ENCODE data around the gene EEF1E1.
"Not testable (repeated sequence)": the region's sequence is repeated elsewhere in the genome, so short reads cannot be mapped to it uniquely, and the experiment has no call there.

The EEF1E1 gene

GRCh38 chr6:8060346-8060745 is 42.0 kb downstream of the EEF1E1 start:
- DNase-seq (ENCODE audit: low spot score) = no peak
- no peak overlapping the region for H3K27ac ChIP-seq
- POLR2A ChIA-PET (ENCODE audit: low non-redundant PET) = no interaction called here
- TF ChIP-seq CTCF (conservative IDR thresholded peaks at IDR 0.05; ENCODE audit: low read depth) = no peak
- CTCF ChIA-PET = interaction anchor here (0.6 kb wide), 1 partner anchor 147 kb away, joined by 3 read pairs; no protein-coding TSS in a partner anchor

- ChIA-PET POLR2A (ENCODE audit: low non-redundant PET) (no interaction called here), CTCF (interaction anchor here (0.6 to 1.7 kb wide), 4 partner anchors 148 to 355 kb away, joined by 3 to 6 read pairs (median 3); no protein-coding TSS in a partner anchor)
- no peak for DNase-seq (ENCODE audit: low spot score)
- peak; percentile 37 for TF ChIP-seq CTCF (conservative IDR thresholded peaks at IDR 0.05; ENCODE audit: low read depth)
- no peak overlapping the region for H3K27ac ChIP-seq
Measured at GRCh38 chr6:8059129-8059528, 43.2 kb downstream of the EEF1E1 start.

- H3K27ac ChIP-seq = no peak overlapping the region
- TF ChIP-seq CTCF (conservative IDR thresholded peaks at IDR 0.05; ENCODE audit: low read depth) = no peak
Measured at GRCh38 chr6:8057793-8058192, 44.6 kb downstream of the EEF1E1 start.

GRCh38 chr6:8057263-8057662 is 45.1 kb downstream of the EEF1E1 start:
- H3K27ac ChIP-seq = no peak overlapping the region
- DNase-seq (ENCODE audit: low spot score) = no peak
- TF ChIP-seq CTCF (conservative IDR thresholded peaks at IDR 0.05; ENCODE audit: low read depth) = no peak
- ChIA-PET POLR2A (ENCODE audit: low non-redundant PET) (interaction anchor here (0.6 kb wide), 1 partner anchor 335 kb away, joined by 9 read pairs; no protein-coding TSS in a partner anchor), CTCF (interaction anchor here (0.9 kb wide), 1 partner anchor 332 kb away, joined by 3 read pairs; no protein-coding TSS in a partner anchor)

More at GRCh38 chr6:8057793-8058192, 44.6 kb downstream of the EEF1E1 start:
- CTCF ChIA-PET = interaction anchor here (0.6 to 0.9 kb wide), 2 partner anchors 76 to 333 kb away, joined by 3 to 4 read pairs; no protein-coding TSS in a partner anchor
- POLR2A ChIA-PET (ENCODE audit: low non-redundant PET) = interaction anchor here (0.6 kb wide), 1 partner anchor 336 kb away, joined by 9 read pairs; no protein-coding TSS in a partner anchor
- no peak for DNase-seq (ENCODE audit: low spot score)

- CTCF ChIA-PET = no interaction called here
- no peak for DNase-seq (ENCODE audit: low spot score)
- no peak for TF ChIP-seq CTCF (conservative IDR thresholded peaks at IDR 0.05; ENCODE audit: low read depth)
- no peak overlapping the region for H3K27ac ChIP-seq
- POLR2A ChIA-PET (ENCODE audit: low non-redundant PET) = no interaction called here
Measured at GRCh38 chr6:8054276-8054675, 48.1 kb downstream of the EEF1E1 start.

GRCh38 chr6:8047541-8048292 is 54.6 kb downstream of the EEF1E1 start:
- POLR2A ChIA-PET (ENCODE audit: low non-redundant PET) = no interaction called here
- no peak for TF ChIP-seq CTCF (conservative IDR thresholded peaks at IDR 0.05; ENCODE audit: low read depth)
- CTCF ChIA-PET = interaction anchor here (0.6 kb wide), 1 partner anchor 318 kb away, joined by 4 read pairs; no protein-coding TSS in a partner anchor
- no peak overlapping the region for H3K27ac ChIP-seq
- DNase-seq (ENCODE audit: low spot score) = peak; percentile 26

- POLR2A ChIA-PET (ENCODE audit: low non-redundant PET); CTCF ChIA-PET; DNase-seq (ENCODE audit: low spot score); H3K27ac ChIP-seq: not testable (repeated sequence)
Measured at GRCh38 chr6:8045769-8046168, 56.6 kb downstream of the EEF1E1 start.
